Loucy (cell line): ENCODE results near the gene NR2C1.

Source experiments
- CTCF ChIP-seq: fragments of 200-600 bp; sonication (generic); conservative IDR thresholded peaks from 2 replicates; pipeline ENCODE4 v1.5.1; 2014; ENCODE audit warnings: mild to moderate bottlenecking, antibody characterized with exemption, low read length
- EZH2phosphoT487 ChIP-seq: fragments of 200-600 bp; IDR thresholded peaks from 2 replicates; pipeline ENCODE4 v1.6.1; 2018; ENCODE audit warnings: antibody characterized with exemption, mild to moderate bottlenecking, moderate library complexity, borderline replicate concordance

- TF ChIP-seq CTCF (no peak), EZH2phosphoT487 (no peak)
These were observed 101.5 kb downstream of the NR2C1 start for GRCh38 chr12:94971923-94972322.
